HepG2 (cell line): ENCODE measurements around the gene SOX9. TPM values are rescaled to one million over a fixed set of nuclear protein-coding genes. Genes with fewer than 3 reads are reported as not detected.

Source experiments
- ATAC-seq: fragments of 200-7000 bp; cut with Tn5 transposase; 3 replicates; pipeline ENCODE4 v1.9.1; 2020; ENCODE audit warnings: mild to moderate bottlenecking, moderate library complexity
- BruUV-seq: library from RNA; stranded (reverse); fragments of 400-500 nt; replicated peaks from 2 replicates; lab custom pipeline; 2021; lab: Mats Ljungman, UMichigan
- CTCF ChIA-PET: fragments of 300-600 bp; formaldehyde crosslinking; extraction: SDS; loops from one replicate; lab custom pipeline; 2021; ENCODE audit warnings: low total read pairs, inconsistent platforms, low intra/inter-chr PET ratio; lab: Yijun Ruan, JAX
- POLR2A ChIA-PET: fragments of 350-600 bp; sonication (Branson Sonifier 250); formaldehyde crosslinking; loops from one replicate; lab custom pipeline; 2020; ENCODE audit warnings: antibody characterized with exemption, inconsistent platforms; lab: Yijun Ruan, JAX
- DNase-seq: peaks from one replicate; pipeline ENCODE4 v3.0.0-alpha.2; 2015; ENCODE audit warnings: low spot score
- FAIRE-seq: peaks from 3 replicates; lab custom pipeline; 2011; peaks lifted over from hg19 to GRCh38; lab: Jason Lieb, UNC
- H2AFZ ChIP-seq: one replicate; pipeline ENCODE4 v1.6.1; 2011; ENCODE audit warnings: low read length, inconsistent platforms
- H3K27ac ChIP-seq: fragments of 300-600 bp; 3 replicates; pipeline ENCODE4 v1.8.0; 2011; ENCODE audit warnings: mixed run types, mild to moderate bottlenecking, mixed read lengths, low read length, inconsistent platforms; ENCODE audit not compliant: insufficient read depth; ENCODE audit errors: extremely low read length
- H3K27me3 ChIP-seq, 2 experiments: fragments of 200-600 bp in 1 of 2; 2 replicates in 1 of 2; 3 replicates in 1 of 2; pipeline versions ENCODE4 v1.6.0 to v1.8.0; 2011; ENCODE audit warnings: low read length in 2 of 2, mild to moderate bottlenecking in 2 of 2, moderate library complexity in 2 of 2, inconsistent platforms in 1 of 2; ENCODE audit not compliant: insufficient read depth in 2 of 2, control insufficient read depth in 1 of 2
- H3K36me3 ChIP-seq, 2 experiments: fragments of 200-600 bp in 1 of 2; replicated peaks in 1 of 2; 2 replicates in 1 of 2; 3 replicates in 1 of 2; pipeline versions ENCODE4 v1.5.1 to v1.8.0; 2011; ENCODE audit warnings: low read length in 2 of 2, inconsistent platforms in 1 of 2; ENCODE audit not compliant: insufficient read depth in 2 of 2, control insufficient read depth in 1 of 2
- H3K4me1 ChIP-seq: 2 replicates; pipeline ENCODE4 v1.5.1; 2012; ENCODE audit warnings: low read length, inconsistent platforms; ENCODE audit not compliant: insufficient read depth
- H3K4me2 ChIP-seq: 2 replicates; pipeline ENCODE4 v1.6.0; 2011; ENCODE audit warnings: low read depth, low read length, inconsistent platforms
- H3K4me3 ChIP-seq, 3 experiments: fragments of 200-600 bp in 1 of 3; sonication (generic), shearing (Covaris generic) in 1 of 3; replicated peaks in 1 of 3; 2 replicates each; pipeline ENCODE4 v1.5.1; 2011 to 2016; ENCODE audit warnings: low read length in 3 of 3, inconsistent platforms in 2 of 3, low read depth in 2 of 3, mild to moderate bottlenecking in 2 of 3, control low read depth in 1 of 3, mixed read lengths in 1 of 3; ENCODE audit not compliant: insufficient read depth in 1 of 3
- H3K79me2 ChIP-seq: one replicate; pipeline ENCODE4 v1.6.1; 2011; ENCODE audit warnings: low read length, inconsistent platforms; ENCODE audit not compliant: insufficient read depth
- H3K9ac ChIP-seq: 2 replicates; pipeline ENCODE4 v1.6.0; 2011; ENCODE audit warnings: mild to moderate bottlenecking, low read depth, low read length, inconsistent platforms; ENCODE audit not compliant: insufficient read depth
- H3K9me3 ChIP-seq: 2 replicates; pipeline ENCODE4 v1.5.1; 2012; ENCODE audit warnings: mild to moderate bottlenecking, low read length
- H4K20me1 ChIP-seq: 2 replicates; pipeline ENCODE4 v1.6.0; 2011; ENCODE audit warnings: inconsistent platforms, mild to moderate bottlenecking, low read length, moderate library complexity; ENCODE audit not compliant: insufficient read depth
- PRDM10 ChIP-seq: sonication (generic); formaldehyde crosslinking; IDR thresholded peaks from 2 replicates; pipeline ENCODE4 v1.4.0; 2020; ENCODE audit warnings: low read depth, missing genetic modification reagents
- ZBTB37 ChIP-seq: sonication (generic); formaldehyde crosslinking; IDR thresholded peaks from 2 replicates; pipeline ENCODE4 v1.4.0; 2020; ENCODE audit warnings: mild to moderate bottlenecking, missing genetic modification reagents
- ZMYM3 ChIP-seq: sonication (generic); formaldehyde crosslinking; IDR thresholded peaks from 2 replicates; pipeline ENCODE4 v1.5.1; 2020; ENCODE audit warnings: mild to moderate bottlenecking, missing genetic modification reagents
- ZNF142 ChIP-seq: sonication (generic); formaldehyde crosslinking; IDR thresholded peaks from 2 replicates; pipeline ENCODE4 v1.4.0; 2020; ENCODE audit warnings: missing genetic modification reagents
- ZNF256 ChIP-seq: sonication (generic); formaldehyde crosslinking; conservative IDR thresholded peaks from 2 replicates; pipeline ENCODE4 v1.4.0; 2020; ENCODE audit warnings: missing genetic modification reagents
- ZXDC ChIP-seq: sonication (generic); formaldehyde crosslinking; IDR thresholded peaks from 2 replicates; pipeline ENCODE4 v1.5.0; 2020; ENCODE audit warnings: mild to moderate bottlenecking, missing genetic modification reagents
- WGBS: methylation state at CpG from one replicate; pipeline ENCODE4 v1.1.6; 2017; ENCODE audit warnings: low lambda C conversion rate; 5-methylcytosine and 5-hydroxymethylcytosine counted together
- in situ Hi-C: cut with HindIII; loops from 2 replicates; pipeline ENCODE4 v1.10.0; 2017; ENCODE audit warnings: low pct_unique_long_range_greater_than_20kb; ENCODE audit not compliant: extremely low pct_ligation_motif_present
- intact Hi-C: fragments of 100-400 bp; cut with micrococcal nuclease; formaldehyde crosslinking; loops from one replicate; pipeline ENCODE4 v1.10.0; 2022; ENCODE audit not compliant: unreplicated experiment
- polyA plus RNA-seq, 8 experiments: library from polyadenylated mRNA; depleted of rRNA in 3 of 8; stranded (reverse) in 7 of 8; unstranded in 1 of 8; fragments of >200 nt; fragmentation: Illumina TruSeq in 4 of 8; extraction: Trizol in 4 of 8; gene quantifications; 2 replicates each; pipeline versions ENCODE4 v1.2.1 to v1.2.3, GENCODE V29; 2011 to 2016; ENCODE audit warnings: low read depth in 4 of 8, missing spikeins in 1 of 8, mixed read lengths in 1 of 8; ENCODE audit not compliant: insufficient read depth in 1 of 8
- total RNA-seq, 5 experiments: library from RNA; depleted of rRNA; stranded (reverse); fragments of >200 nt; fragmentation: Illumina TruSeq; extraction: Trizol; gene quantifications; 2 replicates each; pipeline ENCODE4 v1.2.3, GENCODE V29; 2016; ENCODE audit warnings: low read depth in 1 of 5

Gene SOX9
- total and polyA plus RNA-seq, 2 of the 13 experiments (the other 11 are each of a cell fraction or from before 2014, with no cell fraction given): 16.1 to 27.6 TPM

DNA sequence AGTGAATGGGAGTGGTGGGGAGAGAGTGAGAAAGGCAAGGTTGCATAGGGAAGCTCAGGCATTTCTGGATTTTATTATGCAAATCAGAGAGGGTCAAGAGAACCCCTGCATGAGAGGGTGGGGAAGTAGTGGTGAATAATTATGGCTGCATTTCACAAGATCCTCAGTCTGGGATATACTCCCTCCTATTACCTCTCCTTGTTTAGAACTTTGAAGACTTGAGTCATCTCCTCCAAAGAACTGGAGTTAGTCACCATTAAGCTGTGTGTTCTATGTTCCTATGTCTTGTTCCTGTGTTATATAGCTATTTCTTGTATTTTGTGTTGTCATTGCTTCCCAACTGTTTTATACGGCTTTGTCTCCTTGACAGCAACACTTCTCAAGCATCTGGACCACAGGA is 18.4 kb downstream of the SOX9 start:
- Histone ChIP-seq H3K27ac (no peak overlapping the region), H3K27me3 (peaks cover 2 to 23% of the 10 kb centered on the region in 2 experiments; a peak in 2 of 5 replicates)
- no peak for DNase-seq
- TF ChIP-seq PRDM10 (CRISPR knock-in tag): no peak
- TF ChIP-seq ZNF142: no peak
- TF ChIP-seq ZBTB37 (CRISPR knock-in tag): no peak
- TF ChIP-seq ZNF256 (CRISPR knock-in tag): no peak
- TF ChIP-seq ZMYM3 (CRISPR knock-in tag): no peak
- TF ChIP-seq ZXDC (CRISPR knock-in tag): no peak
- TF ChIP-seq, all 625 proteins: peak for 0
- Histone ChIP-seq H3K9me3 (no peaks in the 10 kb centered on the region), H3K4me1 (peaks cover 16% of the 10 kb centered on the region), H3K36me3 (no peaks in the 10 kb centered on the region), H2AFZ (no peak overlapping the region), H3K4me3 (no peak overlapping the region), H3K4me2 (no peak overlapping the region), H4K20me1 (no peaks in the 10 kb centered on the region), H3K9ac (no peak overlapping the region), H3K79me2 (no peaks in the 10 kb centered on the region)
- CTCF ChIA-PET: no interaction called here
- BruUV-seq: no TSS peak
- intact Hi-C loops: no loop called here
- in situ Hi-C loops: no loop called here
- no peak for FAIRE-seq
- no peak for ATAC-seq
- 60% methylated on average over 1 of the region's 1 CpG for WGBS
- POLR2A ChIA-PET: no interaction called here
